GOT3 (cell line): Measurements from ENCODE around the gene NUDCD3.

Experiments used
- DNase-seq: peaks from one replicate; lab custom pipeline; 2025; ENCODE audit warnings: mixed read lengths; lab: John Stamatoyannopoulos, UW

Gene NUDCD3

GRCh38 chr7:44477938-44478337 lies 12.5 kb downstream of the NUDCD3 start:
- DNase-seq, result no peak

- DNase-seq, result no peak
Observed at GRCh38 chr7:44477063-44477830, 13.2 kb downstream of the NUDCD3 start.

GRCh38 chr7:44476313-44476712 lies 14.1 kb downstream of the NUDCD3 start:
- no peak for DNase-seq

GRCh38 chr7:44473295-44473694 lies 17.2 kb downstream of the NUDCD3 start:
- no peak for DNase-seq

- DNase-seq, result no peak
Observed at GRCh38 chr7:44472843-44473242, 17.6 kb downstream of the NUDCD3 start.

- no peak for DNase-seq
Observed at GRCh38 chr7:44471850-44472249, 18.6 kb downstream of the NUDCD3 start.

- no peak for DNase-seq
Observed at GRCh38 chr7:44471436-44471835, 19.0 kb downstream of the NUDCD3 start.

GRCh38 chr7:44470628-44471245 lies 19.7 kb downstream of the NUDCD3 start:
- no peak for DNase-seq

GRCh38 chr7:44470135-44470479 lies 20.4 kb downstream of the NUDCD3 start:
- DNase-seq, result no peak

GRCh38 chr7:44469461-44470134 lies 20.9 kb downstream of the NUDCD3 start:
- no peak for DNase-seq

- no peak for DNase-seq
Observed at GRCh38 chr7:44467217-44467548, 23.3 kb downstream of the NUDCD3 start.

GRCh38 chr7:44466300-44467216 lies 23.9 kb downstream of the NUDCD3 start:
- no peak for DNase-seq

GRCh38 chr7:44465490-44465889 lies 25.0 kb downstream of the NUDCD3 start:
- DNase-seq, result no peak

- DNase-seq, result no peak
Observed at GRCh38 chr7:44463169-44463808, 27.2 kb downstream of the NUDCD3 start.

- no peak for DNase-seq
Observed at GRCh38 chr7:44461387-44461786, 29.1 kb downstream of the NUDCD3 start.

GRCh38 chr7:44460325-44460724 lies 30.1 kb downstream of the NUDCD3 start:
- DNase-seq, result no peak

- no peak for DNase-seq
Observed at GRCh38 chr7:44455155-44455554, 35.3 kb downstream of the NUDCD3 start.

- no peak for DNase-seq
Observed at GRCh38 chr7:44454348-44454747, 36.1 kb downstream of the NUDCD3 start.

- no peak for DNase-seq
Observed at GRCh38 chr7:44451123-44451522, 39.3 kb downstream of the NUDCD3 start.

GRCh38 chr7:44449584-44449928 lies 40.9 kb downstream of the NUDCD3 start:
- DNase-seq, result no peak

GRCh38 chr7:44448922-44449583 lies 41.4 kb downstream of the NUDCD3 start:
- DNase-seq, result no peak
